ENCODE measurements around the gene RGS7BP.

Gene RGS7BP

GRCh38 chr5:64637144-64637543, 131.3 kb downstream of the RGS7BP start:
- no peak for DNase-seq

GRCh38 chr5:64637837-64638443, 132.1 kb downstream of the RGS7BP start:
- no peak for DNase-seq

- no peak for DNase-seq
Measured at GRCh38 chr5:64644831-64645230, 139.0 kb downstream of the RGS7BP start.

DNA sequence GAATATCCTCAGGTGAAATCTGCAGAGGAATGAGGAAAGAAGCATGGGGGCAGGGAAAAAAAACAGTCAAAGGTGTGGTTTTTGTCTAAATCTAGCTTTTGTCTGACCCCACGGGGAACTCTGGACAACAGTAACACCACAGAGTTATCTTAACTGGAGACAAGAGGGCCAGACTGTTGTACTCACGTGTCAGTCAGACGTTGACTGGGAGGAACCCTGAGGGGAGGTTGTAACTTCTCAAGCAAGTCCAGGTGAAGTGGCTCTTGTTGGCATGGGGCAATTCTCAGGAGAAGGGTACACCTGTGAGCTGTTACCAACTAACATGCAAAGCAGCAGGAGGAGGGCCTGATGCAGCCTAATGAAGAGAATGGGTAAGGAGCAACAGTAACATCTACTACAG, 140.4 kb downstream of the RGS7BP start:
- DNase-seq = no peak

DNA sequence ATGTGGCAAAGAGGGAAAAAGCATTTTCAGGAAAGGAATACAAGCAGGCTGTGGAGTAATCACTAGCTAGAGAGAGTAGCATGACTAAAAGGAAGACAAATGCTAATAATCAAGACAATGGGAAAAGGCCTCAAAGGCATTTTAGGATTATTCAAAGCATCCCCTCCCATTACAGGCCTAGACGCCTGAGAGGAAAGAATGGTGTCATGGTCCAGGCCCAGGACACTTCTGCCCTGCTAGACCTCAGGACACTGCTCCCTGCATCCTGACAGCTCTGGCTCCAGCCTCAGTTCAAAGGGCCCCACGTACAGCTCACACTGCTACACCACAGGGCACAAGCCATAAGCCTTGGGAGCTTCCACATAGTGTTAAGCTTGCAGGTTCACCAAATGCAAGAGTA, 143.7 kb downstream of the RGS7BP start:
- DNase-seq = no peak

DNA sequence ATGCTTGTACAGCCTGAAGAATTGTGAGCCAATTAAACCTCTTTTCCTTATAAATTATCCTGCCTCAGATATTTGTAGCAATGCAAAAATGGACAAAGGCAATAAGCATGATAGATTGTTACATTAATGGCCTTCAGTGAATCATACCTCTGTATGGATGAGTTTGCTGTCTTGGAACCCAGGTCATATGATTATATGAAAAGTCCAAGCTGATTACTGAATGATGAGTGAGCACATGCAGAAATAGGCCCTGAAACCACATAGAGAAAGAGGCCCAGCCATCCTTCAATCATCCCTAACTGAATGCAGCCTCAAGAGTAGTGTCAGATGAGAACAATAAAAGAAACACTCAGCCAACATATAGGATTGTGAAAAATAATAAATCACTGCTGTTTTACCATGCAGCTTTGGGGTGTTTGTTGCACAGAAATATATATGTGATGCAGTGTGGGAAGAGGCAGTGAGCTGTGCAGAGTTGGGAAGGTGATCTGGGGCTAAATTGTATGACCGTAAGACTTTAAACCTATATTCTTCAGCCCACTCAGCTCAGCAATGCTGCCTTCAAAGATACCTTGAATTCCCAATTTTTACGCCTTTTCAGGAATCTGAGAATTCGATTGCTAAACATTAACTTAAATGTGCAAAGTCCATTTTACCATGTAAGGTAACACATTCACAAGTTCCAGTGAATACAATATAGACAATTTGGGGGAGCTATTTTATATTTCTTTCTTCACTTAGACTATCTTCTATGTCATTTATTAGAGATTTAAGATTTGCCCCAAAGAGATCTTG, 148.1 kb downstream of the RGS7BP start:
- DNase-seq = no peak

DNA sequence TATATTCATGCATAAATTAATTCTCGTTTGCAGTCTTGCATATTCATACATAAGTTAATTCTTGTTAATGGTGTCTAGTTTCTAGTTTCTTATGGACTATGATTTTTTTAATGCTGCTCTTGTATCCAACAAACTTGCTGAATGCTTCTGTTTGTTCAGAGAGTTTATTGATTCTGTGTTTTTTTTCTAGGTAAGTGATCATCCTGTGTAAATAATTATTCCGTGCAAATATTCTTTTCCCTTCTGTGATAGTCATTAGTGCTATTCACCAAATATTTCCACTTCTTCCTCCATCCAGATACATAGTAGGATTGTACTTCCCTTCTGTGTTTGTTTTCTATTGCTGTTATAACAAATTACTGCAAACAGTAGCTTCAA, 148.7 kb downstream of the RGS7BP start:
- DNase-seq = no peak

DNA sequence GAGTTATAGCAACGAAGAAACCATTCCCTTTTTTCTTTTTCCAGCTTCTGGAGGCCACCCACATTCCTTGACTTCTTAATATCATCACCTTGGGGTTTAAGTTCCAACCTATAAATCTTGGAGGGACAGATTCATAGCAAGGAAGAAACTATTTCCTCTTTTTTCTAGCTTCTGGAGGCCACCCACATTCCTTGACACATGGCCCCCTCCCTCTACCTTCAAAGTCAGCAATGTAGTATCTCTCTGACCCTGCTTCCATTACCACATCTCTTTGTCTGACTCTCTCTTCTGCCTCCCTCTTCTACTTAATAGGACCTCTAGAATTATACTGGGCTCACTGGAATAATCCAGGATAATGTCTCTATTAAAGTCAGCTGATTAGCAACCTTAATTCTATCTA, 149.8 kb downstream of the RGS7BP start:
- no peak for DNase-seq

- no peak for DNase-seq
Measured at GRCh38 chr5:64659289-64659688, 153.5 kb downstream of the RGS7BP start.

All from NCI-H1048 (cell line).